ENCODE results near the gene PARP15. TPM values are rescaled to one million over a fixed set of nuclear protein-coding genes. Genes with fewer than 3 reads are reported as not detected.

The PARP15 gene
- total RNA-seq, 6 donors from 2014 or later = 7.0 to 30.4 (median 12.3) TPM

GRCh38 chr3:122536632-122537001, 40.8 kb upstream of the PARP15 start:
- ATAC-seq (ENCODE audit: low FRiP score in 2 of 2) (no peak), DNase-seq (no peak)
- H3K4me1 ChIP-seq = peaks cover 0 to 4% (median 0%) of the 10 kb centered on the region in 4 donors
- H3K4me3 ChIP-seq = no peak overlapping the region
- no peak overlapping the region for H3K27ac ChIP-seq
- H3K27me3 ChIP-seq = no peaks in the 10 kb centered on the region
- H3K36me3 ChIP-seq = peaks cover 46 to 98% (median 66%) of the 10 kb centered on the region in 4 donors
- H3K9me3 ChIP-seq = no peaks in the 10 kb centered on the region
- TF ChIP-seq CTCF (IDR thresholded peaks at IDR 0.05) (no peak), EP300 (IDR thresholded peaks at IDR 0.05) (no peak), POLR2A (IDR thresholded peaks at IDR 0.05) (no peak), POLR2AphosphoS5 (IDR thresholded peaks at IDR 0.05) (no peak)
- 78 to 88% methylated on average over 3 of the region's 3 CpGs for WGBS, 2 donors

DNA sequence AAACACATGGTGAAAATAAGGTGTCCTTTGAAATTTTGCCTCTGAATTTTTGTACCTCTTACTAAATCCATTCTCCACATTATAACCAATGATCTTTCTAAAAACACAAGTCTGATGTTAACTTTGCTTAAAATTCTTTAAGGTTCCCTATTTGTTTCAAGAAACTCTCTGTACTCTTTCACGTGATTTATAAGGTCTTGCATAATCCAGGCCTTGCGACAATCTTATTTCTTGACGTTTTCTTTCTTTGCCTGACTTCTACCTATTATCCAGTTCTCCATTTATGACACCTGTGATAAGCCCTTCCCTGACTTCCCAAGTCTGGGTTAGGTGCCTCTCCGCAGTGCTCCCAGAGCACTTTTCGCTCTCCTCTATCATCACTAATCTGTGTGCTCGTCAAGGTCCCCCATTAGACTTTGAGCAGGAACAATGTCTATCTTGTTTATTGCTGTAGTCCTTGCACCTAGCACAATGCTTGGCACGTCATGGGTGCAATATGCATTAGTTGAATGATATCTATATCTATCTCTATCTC, 38.4 kb upstream of the PARP15 start:
- H3K9me3 ChIP-seq = no peaks in the 10 kb centered on the region
- peaks cover 28 to 97% (median 61%) of the 10 kb centered on the region in 4 donors for H3K36me3 ChIP-seq
- H3K4me1 ChIP-seq = peaks cover 0 to 4% (median 0%) of the 10 kb centered on the region in 4 donors
- H3K27ac ChIP-seq = no peak overlapping the region
- no peaks in the 10 kb centered on the region for H3K27me3 ChIP-seq
- 78 to 83% methylated on average over 7 of the region's 7 CpGs for WGBS, 2 donors
- ATAC-seq (ENCODE audit: low FRiP score in 2 of 2) (no peak), DNase-seq (no peak)
- no peak for TF ChIP-seq CTCF (IDR thresholded peaks at IDR 0.05)
- no peak for TF ChIP-seq EP300 (IDR thresholded peaks at IDR 0.05)
- TF ChIP-seq POLR2AphosphoS5 (IDR thresholded peaks at IDR 0.05) = no peak
- TF ChIP-seq POLR2A (IDR thresholded peaks at IDR 0.05) = no peak
- no peak overlapping the region for H3K4me3 ChIP-seq

GRCh38 chr3:122546151-122546550, 31.3 kb upstream of the PARP15 start:
- Histone ChIP-seq H3K36me3 (peaks cover 34 to 98% (median 82%) of the 10 kb centered on the region in 4 donors), H3K4me3 (no peak overlapping the region), H3K9me3 (no peaks in the 10 kb centered on the region), H3K27me3 (no peaks in the 10 kb centered on the region), H3K4me1 (no peaks in the 10 kb centered on the region), H3K27ac (no peak overlapping the region)
- ATAC-seq (ENCODE audit: low FRiP score in 2 of 2) = no peak
- TF ChIP-seq POLR2AphosphoS5 (IDR thresholded peaks at IDR 0.05) (no peak), POLR2A (IDR thresholded peaks at IDR 0.05) (no peak), EP300 (IDR thresholded peaks at IDR 0.05) (no peak), CTCF (IDR thresholded peaks at IDR 0.05) (no peak)
- 87 to 90% methylated on average over 5 of the region's 5 CpGs for WGBS, 2 donors
- DNase-seq = no peak

GRCh38 chr3:122548076-122548475, 29.4 kb upstream of the PARP15 start:
- Histone ChIP-seq H3K27ac (no peak overlapping the region), H3K27me3 (no peaks in the 10 kb centered on the region), H3K4me3 (no peak overlapping the region), H3K9me3 (no peaks in the 10 kb centered on the region), H3K36me3 (peaks cover 38 to 97% (median 85%) of the 10 kb centered on the region in 4 donors), H3K4me1 (no peaks in the 10 kb centered on the region)
- WGBS, 2 donors = 73 to 93% methylated on average over 3 of the region's 3 CpGs
- TF ChIP-seq POLR2A (IDR thresholded peaks at IDR 0.05) (no peak), POLR2AphosphoS5 (IDR thresholded peaks at IDR 0.05) (no peak), EP300 (IDR thresholded peaks at IDR 0.05) (no peak), CTCF (IDR thresholded peaks at IDR 0.05) (no peak)
- DNase-seq (no peak), ATAC-seq (ENCODE audit: low FRiP score in 2 of 2) (no peak)

DNA sequence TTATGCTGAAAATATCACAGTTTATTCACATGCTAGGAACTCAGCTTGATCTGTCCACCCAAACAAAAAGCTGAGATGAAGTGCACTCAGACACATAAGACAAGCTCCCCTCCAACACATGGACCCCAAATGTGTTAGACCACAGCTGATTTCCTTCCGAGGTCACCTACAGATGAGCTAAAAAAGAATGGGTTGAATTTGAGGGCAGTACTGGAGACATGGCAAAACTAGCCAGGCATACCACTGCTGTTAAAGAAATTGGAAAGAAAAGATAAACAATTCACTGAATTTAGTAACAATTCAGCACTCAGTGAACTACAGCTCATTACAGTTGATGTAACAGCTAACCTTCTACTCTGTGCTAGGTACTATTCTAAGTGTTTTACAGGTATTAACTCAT, 28.8 kb upstream of the PARP15 start:
- DNase-seq (no peak), ATAC-seq (ENCODE audit: low FRiP score in 2 of 2) (no peak)
- TF ChIP-seq EP300 (IDR thresholded peaks at IDR 0.05) (no peak), POLR2A (IDR thresholded peaks at IDR 0.05) (no peak), CTCF (IDR thresholded peaks at IDR 0.05) (no peak), POLR2AphosphoS5 (IDR thresholded peaks at IDR 0.05) (no peak)
- Histone ChIP-seq H3K27ac (no peak overlapping the region), H3K36me3 (peaks cover 38 to 98% (median 83%) of the 10 kb centered on the region in 4 donors), H3K27me3 (no peaks in the 10 kb centered on the region), H3K4me3 (no peak overlapping the region), H3K4me1 (no peaks in the 10 kb centered on the region), H3K9me3 (no peaks in the 10 kb centered on the region)
- 79 to 89% methylated on average over 1 of the region's 1 CpG for WGBS, 2 donors
